ENCODE data around the gene LRRC8C. TPM values are rescaled to one million over a fixed set of nuclear protein-coding genes. Genes with fewer than 3 reads are reported as not detected.

Gene LRRC8C
- total and polyA plus RNA-seq, 2 of the 8 experiments (the other 6 are each of a cell fraction or from before 2014, with no cell fraction given), result 1.1 to 2.1 TPM

DNA sequence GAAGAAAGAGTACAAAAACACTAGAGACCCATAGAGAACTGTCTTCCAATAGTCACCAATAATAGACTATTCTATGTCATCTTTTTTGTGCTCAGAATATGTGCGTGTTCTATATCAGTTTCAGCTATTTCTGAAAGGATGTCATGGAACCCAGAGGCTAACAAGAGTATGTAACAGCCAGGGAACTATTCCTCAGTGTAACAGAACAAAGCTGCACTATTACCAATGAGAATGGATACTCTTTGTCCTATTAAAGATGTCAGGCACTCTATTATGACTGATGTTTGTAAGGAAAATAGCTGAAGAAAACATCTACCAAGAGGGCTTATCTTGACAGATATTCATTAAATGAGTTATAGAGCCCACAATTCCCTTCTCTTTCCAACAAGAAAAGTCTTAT, 8.6 kb upstream of the LRRC8C start:
- Histone ChIP-seq H3K9ac (replicated peaks in 1 of 4; ENCODE audit: extremely low read depth in 1 of 4, low read depth in 3 of 4, low read length in 3 of 4) (no peak overlapping the region), H2BK5ac (ENCODE audit: low read depth, low read length) (no peak overlapping the region), H3K27ac (ENCODE audit: low read depth, low read length) (no peak overlapping the region), H4K5ac (ENCODE audit: insufficient read length, low read depth, low read length) (no peak overlapping the region), H3K79me2 (ENCODE audit: control insufficient read depth in 1 of 2, insufficient read depth in 2 of 2, low read length in 2 of 2) (no peaks in the 10 kb centered on the region), H2AK5ac (ENCODE audit: low read depth, low read length) (no peak overlapping the region), H4K8ac (ENCODE audit: extremely low read depth, insufficient read depth, low read length) (no peak overlapping the region), H3K9me3 (ENCODE audit: insufficient read depth in 2 of 2, low read depth in 1 of 2, low read length in 1 of 2) (no peaks in the 10 kb centered on the region), H2AFZ (ENCODE audit: low read length) (no peak overlapping the region), H3K4me2 (ENCODE audit: insufficient read depth in 1 of 2, low read depth in 2 of 2, low read length in 2 of 2) (no peak overlapping the region), H2BK12ac (ENCODE audit: low read depth, low read length) (no peak overlapping the region), H2BK120ac (replicated peaks; ENCODE audit: low read depth, low read length) (no peak overlapping the region), H2BK15ac (ENCODE audit: low read length) (no peak overlapping the region), H3K79me1 (ENCODE audit: low read depth, low read length) (no peaks in the 10 kb centered on the region), H3K56ac (replicated peaks; ENCODE audit: insufficient read length, low read depth, low read length) (no peak overlapping the region), H3K18ac (ENCODE audit: extremely low read depth, low read length) (no peak overlapping the region), H3K27me3 (replicated peaks in 1 of 4; ENCODE audit: control insufficient read depth in 3 of 4, extremely low read depth in 1 of 4, insufficient read depth in 3 of 4, low read length in 3 of 4) (no peaks in the 10 kb centered on the region; a peak in 1 of 7 replicates), H3K23me2 (ENCODE audit: low read depth, low read length) (peaks cover 2% of the 10 kb centered on the region; the same call in 1 of the 2 replicates), H4K20me1 (replicated peaks in 1 of 2; ENCODE audit: control insufficient read depth in 1 of 2, insufficient read depth in 2 of 2, low read length in 2 of 2) (no peaks in the 10 kb centered on the region), H3K4me3 (ENCODE audit: extremely low read depth in 1 of 4, insufficient read depth in 2 of 4, low read depth in 3 of 4, low read length in 4 of 4) (no peak overlapping the region), H3K4me1 (replicated peaks in 1 of 4; ENCODE audit: control insufficient read depth in 3 of 4, insufficient read depth in 4 of 4, low read length in 3 of 4) (no peaks in the 10 kb centered on the region), H2BK20ac (ENCODE audit: low read length) (no peak overlapping the region), H3K14ac (ENCODE audit: insufficient read length) (no peak overlapping the region), H3K23ac (ENCODE audit: insufficient read length) (no peak overlapping the region), H4K91ac (replicated peaks; ENCODE audit: insufficient read length, low read length) (no peak overlapping the region), H3K36me3 (ENCODE audit: control insufficient read depth in 2 of 4, insufficient read depth in 4 of 4, low read length in 3 of 4) (no peaks in the 10 kb centered on the region), H3K4ac (replicated peaks; ENCODE audit: insufficient read length, low read depth, low read length) (no peak overlapping the region)
- ChIA-PET CTCF (ENCODE audit: partially characterized antibody) (interaction anchor here (0.8 to 3.6 kb wide), 8 partner anchors 8 to 140 kb away, joined by 3 to 23 read pairs (median 6); partner anchors contain the start of gene LRRC8C), POLR2A (ENCODE audit: partially characterized antibody) (interaction anchor here (1.0 kb wide), 1 partner anchor 15 kb away, joined by 3 read pairs; no protein-coding TSS in a partner anchor)
- TF ChIP-seq CHD1 (IDR thresholded peaks at IDR 0.05; ENCODE audit: low read depth, low read length) (no peak), RAD21 (IDR thresholded peaks at IDR 0.05 in 1 of 2, conservative IDR thresholded peaks at IDR 0.05 in 1 of 2; ENCODE audit: low read depth in 2 of 2, low read length in 2 of 2) (no peak), POLR2AphosphoS5 (IDR thresholded peaks at IDR 0.05; ENCODE audit: low read depth, low read length) (no peak)
- WGBS, 2 experiments (ENCODE audit: extremely low coverage in 1 of 2, insufficient coverage in 1 of 2, insufficient read length in 1 of 2, insufficient replicate concordance in 2 of 2, low coverage in 1 of 2, low lambda C conversion rate in 2 of 2, missing lambda C conversion rate in 1 of 2), result 95% methylated on average over 1 of the region's 1 CpG; no CpG with 5 or more reads in 1 of the 2 experiments
- FAIRE-seq, result no peak
- no peak for DNase-seq (ENCODE audit: low read depth in 1 of 2, low spot score in 2 of 2)

All from H1 (cell line).